Activated T-cell treated with anti-CD3 and anti-CD28 coated beads, Interleukin-2, amount 50 U/mL, for 48 hours (primary cell): ENCODE measurements around the gene NOL4L.
"Not testable (repeated sequence)": the region's sequence is repeated elsewhere in the genome, so short reads cannot be mapped to it uniquely, and the experiment has no call there.

ENCODE experiments used
- DNase-seq, 2 experiments: peaks; one replicate each; pipeline ENCODE4 v3.0.0-alpha.2; 2020

The NOL4L gene

DNA sequence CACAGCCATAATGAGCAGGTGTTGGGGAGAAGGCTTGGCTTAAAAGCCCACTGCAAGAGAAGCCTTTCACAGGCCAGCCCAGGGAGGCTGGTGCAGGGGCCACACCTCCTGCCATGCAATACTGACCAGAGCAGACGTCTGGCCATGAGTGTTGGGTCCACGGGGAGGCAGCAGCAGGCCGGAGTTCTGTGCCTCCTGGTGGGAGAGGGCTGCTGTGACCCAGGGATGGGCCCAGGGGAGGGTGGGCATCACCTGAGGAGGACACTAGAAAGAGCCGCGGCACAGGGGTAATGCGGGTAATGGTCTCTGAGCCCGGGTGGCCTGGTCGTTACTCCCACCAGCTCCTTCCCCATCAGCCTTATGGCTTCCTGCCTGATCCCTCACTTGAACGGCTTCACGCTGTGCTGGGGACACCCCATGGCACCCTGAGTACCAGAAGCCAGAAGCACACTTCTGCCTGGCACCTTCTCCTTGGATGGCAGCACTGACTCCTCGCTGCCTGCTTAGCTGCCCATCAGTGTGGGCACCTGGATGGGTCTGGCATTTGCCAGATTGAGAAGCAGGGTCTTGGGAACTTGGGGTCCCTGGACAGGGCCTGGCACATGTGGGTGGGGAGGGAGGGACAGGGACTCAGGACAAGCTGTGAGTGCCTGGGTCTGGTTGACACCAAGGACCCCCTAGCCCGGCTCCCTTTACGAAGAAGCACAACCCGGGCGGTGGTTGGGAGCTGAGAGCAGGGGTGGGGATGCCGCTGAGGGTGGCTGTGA, 118.2 kb downstream of the NOL4L start:
- no peak for DNase-seq

DNA sequence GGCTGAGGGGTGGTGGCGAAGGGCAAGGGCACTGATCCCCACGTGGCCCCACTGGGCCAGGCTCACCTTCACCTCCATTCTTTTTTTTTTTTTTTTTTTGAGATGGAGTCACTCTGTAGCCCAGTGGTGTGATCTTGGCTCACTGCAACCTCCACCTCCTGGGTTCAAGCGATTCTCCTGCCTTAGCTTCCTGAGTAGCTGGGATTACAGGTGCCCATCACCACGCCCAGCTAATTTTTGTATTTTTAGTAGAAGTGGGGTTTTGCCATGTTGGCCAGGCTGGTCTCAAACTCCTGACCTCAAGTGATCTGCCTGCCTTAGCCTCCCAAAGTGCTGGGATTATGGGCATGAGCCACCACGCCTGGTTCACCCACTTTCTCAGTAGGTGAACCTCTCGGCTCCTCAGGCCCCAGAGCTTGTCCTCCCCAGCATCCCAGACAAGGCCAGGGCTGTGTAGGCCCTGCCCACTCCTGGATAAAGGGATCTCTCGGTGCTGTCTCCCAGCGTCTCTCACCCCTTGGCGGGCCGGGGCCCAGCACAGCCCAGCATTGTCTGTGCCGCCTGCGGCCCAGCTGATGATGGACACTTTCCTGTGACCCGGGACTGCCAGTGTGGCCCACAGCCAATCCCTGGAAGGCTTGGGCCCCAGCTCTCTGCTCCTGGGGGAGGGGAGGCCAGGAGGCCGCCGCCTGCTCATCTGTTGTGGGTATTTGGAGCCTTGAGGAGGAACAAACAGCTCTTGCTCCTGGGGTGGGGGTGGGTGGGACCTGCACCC, 119.0 kb downstream of the NOL4L start:
- not testable (repeated sequence) for DNase-seq

DNA sequence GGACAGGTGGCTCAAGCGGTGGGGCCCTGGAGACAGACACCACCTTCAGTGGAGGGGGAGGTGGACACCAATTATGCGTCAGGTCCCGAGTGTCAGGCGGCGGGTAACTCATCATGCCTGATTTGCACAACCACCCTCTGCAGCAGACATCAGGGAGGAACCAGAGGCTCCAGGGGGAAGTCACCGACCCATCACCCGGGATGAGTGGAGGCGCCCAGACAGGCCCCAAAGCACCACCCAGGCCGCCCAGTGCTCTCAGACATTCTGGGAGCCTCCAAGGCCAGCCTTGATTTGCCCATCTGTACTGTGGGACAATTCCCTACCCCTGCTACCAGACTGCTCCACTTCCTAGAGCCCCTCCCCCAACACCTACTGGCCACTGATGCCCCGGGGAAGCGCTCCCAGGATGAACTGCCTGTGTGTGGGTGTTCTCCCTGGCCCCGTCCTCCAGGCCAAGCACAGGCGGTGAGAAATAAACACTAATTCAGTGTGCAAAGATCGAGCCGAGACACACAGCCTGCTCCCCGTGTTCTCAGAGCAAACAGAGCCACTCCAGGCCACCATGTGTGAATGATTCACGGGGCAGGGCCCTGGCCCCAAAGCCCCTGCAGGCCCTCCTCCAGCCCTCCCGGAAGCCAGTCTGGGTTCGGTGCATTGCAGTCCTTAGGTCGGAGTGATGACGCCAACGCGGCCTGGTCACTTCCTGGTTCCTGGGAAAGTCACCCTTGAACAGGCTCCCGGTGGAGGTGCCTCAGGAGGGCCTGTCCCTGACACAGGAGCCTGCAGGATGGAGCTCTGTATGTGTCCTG, 119.8 kb downstream of the NOL4L start:
- DNase-seq: no peak

DNA sequence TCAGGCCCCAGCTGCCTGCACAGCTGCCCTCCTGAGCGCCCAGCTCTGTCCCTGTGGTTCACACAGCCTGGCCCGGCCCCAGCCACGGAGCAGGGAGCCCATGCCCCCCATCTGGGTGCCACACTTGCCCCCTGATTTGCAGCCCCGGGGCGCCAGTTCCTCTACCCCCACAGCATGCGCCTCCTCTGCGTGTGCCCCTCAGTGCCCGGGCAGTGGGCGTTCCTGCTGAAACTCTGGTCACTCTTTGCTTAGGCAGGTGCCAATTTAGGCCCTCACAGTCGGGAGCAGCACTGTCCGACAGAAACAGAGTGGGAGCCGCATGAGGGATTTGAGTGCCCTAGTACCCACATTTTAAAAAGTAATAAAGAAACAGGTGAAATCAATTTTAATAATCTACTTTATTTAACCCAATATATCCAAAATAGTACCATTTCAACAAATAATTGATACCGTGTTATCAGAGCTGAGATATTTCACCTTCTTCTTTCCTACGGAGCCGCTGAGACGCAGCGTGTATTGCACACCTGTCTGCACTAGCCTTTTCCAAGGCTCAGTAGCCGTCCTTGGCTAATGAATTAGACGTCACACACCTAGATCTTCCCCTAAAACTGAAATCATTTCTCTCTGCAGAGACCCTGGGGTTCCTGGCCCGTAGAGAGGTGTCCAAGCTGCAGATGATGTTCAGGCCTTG, 120.6 kb downstream of the NOL4L start:
- no peak for DNase-seq

DNA sequence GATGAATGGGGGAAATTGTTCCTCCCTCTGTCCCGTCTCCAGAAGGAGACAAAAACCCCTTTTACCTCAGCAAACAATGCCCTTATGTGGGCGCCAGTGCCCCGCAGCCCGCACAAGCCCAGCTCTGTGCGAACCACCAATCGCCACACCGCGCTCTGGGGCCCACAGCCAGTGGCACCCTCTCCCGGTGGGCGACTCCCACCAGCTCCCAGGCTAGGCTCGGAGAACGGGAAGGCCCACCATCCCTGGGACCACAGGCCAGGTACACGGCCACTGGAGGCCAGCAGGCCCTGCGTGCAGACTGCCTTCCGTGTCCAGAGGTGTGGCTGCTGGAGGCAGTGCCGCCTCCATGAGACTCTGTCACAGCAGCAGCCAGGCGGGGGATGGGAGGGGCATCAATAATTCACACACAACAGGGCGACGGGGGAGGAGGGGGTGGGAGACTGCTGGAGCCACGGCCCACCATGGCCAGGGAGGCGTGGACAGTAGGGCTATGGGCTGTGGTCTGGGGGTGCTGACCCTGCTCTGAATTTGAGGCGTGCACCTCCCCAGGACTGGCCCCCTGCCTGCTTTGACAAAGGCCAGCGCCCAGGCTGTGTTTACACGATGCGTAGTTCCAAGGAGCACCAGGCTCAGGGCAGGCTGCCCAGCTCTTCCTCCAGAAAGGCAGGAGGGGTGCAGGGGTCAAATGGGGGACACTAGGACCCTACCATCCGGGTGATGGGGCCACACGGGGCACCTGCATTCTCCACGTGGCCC, 121.3 kb downstream of the NOL4L start:
- no peak for DNase-seq

DNA sequence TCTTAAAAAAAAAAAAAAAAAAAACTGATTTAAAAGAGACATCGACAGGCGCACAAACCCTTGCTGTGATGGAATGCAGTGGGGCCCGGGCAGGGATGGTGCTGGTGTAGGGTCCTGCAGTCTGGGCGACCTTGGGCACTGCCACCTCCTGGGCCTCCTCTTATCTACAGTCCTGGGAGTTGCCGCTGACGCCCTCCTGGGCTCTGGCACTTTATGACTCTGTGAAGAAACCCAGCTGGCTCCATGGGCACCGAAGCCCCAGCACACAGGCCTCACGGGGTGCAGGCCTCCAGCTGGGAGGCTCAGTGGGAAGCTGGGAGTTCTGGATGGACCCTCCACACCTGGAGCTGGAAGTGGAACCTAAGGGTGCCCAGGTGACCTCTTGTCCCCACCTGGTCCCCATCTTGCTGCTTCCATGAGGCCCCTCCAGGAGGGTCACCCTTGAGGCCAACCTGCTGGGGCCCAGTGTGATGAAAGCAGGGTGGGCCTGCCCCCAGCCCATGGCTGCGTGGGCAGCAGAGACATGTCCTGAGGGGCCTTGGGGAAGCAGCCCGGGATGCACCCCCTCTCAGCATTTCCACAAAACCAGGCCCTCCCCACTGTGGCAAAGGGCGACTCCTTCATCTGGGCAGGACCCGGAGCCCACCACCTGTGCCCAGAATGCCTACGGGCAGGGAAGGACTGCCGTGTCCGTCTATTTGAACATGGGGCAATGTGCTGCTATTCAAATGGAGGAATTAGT, 122.1 kb downstream of the NOL4L start:
- DNase-seq: no peak

DNA sequence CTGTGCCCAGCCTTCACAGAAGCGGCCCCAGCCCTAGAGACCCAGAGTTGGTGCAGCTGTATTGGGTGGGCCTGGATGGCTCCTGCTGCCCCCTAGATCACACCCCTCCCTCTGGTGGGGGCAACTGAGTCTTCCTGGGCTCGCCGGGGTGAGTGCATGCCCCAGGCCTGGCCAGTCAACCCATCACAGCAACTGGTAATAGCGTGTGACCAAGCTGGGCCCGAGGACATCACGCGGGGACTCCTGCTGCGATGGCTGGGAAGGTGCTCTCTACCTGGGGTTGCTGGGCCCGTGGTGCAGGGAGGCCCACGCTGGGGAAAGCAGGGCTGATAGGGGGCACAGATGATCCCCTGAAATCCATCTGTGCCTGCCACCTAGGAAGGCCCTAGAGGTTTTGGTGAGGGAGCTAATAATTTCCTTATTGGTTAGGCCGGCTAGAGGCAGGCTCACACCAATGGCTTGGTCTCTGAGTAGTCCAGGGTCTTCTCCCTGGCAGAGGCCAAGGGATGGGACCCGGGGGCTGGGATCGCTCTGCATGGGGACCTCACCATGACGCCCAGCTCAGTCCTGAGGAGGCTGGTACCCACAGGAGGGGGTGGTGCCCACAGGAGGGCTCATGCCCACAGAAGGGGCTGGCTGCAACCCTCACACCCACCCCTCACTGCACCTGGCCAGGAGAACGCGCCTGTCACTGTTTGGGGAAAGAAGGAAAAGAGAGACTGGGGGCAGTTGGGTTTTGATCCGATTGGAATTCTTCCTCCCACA, 123.1 kb downstream of the NOL4L start:
- DNase-seq: no peak

DNA sequence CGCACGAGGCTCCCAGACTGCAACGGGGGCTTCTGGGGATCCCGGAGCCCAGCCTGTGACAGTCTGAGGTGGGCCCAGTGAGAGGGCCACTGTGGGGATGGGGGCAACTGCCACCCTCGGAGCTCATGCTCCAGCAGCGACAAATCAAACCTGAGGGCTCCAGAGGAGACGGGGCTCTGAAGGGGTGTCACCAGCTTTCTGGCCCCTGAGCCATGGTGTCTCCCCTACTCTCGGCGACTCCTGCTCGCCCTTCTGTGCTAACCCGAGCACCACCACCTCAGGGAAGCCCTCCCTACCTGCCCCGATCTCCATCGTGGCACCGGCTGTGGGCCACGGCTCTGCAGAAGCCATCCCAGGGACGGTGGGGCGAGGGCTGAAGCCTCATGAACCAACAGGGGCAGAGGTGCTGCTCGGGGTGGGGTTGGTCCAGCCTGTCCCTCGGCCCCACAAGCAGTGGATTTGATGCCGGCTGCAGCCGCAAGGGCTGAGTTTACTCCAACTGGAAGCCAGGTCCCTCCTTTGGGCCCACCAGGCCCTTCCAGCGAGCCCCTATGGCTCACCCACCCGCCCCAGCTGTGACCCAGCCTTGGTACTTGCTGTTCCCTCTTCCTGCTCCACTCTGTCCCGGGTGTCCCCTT, 124.3 kb downstream of the NOL4L start:
- DNase-seq: no peak

DNA sequence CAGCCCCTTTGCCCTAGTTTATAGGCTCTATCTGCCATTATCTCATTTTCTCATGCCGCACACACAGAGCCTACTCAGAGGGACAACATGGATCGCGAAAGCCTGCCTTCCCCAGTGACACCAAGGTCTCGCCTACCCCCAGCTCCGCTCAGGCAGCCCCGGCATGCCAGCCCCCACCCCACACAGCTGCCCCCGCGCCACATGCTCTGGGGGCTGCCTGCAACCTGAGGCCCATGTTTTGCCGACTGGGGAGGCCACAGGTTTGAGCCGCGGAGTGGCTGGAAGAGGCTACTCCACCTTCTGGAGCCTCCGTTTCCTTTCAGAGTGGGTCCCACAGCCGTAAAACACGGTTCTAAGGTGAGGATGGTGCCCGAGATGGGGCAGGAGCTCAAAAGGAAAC, 124.9 kb downstream of the NOL4L start:
- no peak for DNase-seq

DNA sequence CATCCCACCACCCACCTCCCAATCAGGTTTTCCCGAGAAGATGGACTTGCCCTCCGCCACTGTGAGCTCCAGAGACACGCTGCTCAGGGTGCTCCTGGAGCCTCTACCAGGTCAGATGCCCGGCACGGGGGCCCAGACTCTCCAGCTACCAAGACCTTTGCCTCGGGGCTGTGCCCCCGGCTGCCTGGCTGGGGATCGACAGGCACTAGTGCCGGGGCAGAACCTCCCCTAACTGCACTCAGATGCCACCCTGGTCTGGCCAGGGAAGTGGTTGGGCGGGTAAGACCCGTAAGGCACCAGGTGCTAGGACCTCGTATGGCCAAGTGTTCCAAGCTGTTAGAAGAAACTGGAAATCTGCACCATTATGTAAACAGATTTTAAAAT, 126.3 kb downstream of the NOL4L start:
- DNase-seq: no peak

DNA sequence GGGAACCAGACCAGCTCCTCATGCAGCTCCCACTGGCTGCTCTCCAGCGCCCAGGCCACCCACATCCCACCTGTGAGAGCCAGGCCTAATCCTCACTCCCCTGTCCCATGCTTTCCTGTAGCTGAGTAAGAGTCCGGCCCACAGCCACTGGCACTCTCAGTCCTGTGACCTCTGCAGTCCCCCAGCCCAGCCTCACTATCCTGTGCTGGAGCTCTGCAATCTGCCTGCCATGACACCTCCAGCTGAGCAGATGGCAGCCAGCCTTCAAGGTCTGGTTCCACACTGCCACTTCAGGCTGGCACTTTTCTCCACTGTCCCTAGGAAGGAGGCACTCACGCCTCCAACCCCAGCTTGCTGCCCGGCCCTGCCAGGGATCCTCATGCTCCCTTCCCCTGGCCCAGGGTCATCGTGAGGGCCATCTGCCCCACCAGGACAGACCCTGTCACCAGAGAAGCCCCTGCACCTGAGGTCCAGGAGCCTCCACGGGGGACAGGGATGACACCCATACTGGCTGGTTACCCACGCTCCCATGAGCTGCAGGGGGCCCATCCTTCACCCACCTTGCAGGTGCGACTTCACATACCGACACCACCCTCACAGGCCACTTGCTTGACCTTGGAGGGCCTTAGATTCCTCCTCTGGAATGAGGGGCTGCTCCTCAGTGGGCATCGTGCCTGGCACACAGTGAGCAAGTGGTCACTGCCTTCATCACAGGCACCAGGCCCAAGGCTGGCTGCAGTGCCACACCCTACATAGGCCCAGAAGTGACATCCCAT, 126.9 kb downstream of the NOL4L start:
- no peak for DNase-seq

DNA sequence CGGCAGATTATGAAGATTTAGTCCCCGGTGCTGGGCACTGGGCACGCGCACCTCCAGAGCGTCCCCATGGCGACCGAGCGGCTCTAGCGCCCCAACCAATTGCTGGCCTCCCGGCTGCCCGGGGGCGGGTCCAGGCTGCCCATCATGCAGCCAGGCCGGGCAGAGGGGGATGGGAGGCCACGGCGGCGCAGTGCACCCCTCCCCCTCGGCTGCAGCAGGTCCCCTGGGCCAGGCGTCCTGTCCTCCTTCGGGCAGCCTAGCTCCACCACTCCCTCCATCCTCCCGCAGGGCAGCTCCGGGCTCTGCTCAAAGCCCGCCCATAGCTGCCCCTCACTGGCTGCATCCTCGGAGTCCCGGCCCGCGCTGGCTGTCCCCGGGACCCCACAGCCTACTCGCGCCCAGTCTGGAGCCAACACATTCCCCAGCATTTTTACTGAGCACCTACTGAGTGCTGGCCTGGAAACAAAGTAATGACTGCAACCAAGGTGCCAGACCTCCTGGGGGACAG, 127.6 kb downstream of the NOL4L start:
- no peak for DNase-seq

DNA sequence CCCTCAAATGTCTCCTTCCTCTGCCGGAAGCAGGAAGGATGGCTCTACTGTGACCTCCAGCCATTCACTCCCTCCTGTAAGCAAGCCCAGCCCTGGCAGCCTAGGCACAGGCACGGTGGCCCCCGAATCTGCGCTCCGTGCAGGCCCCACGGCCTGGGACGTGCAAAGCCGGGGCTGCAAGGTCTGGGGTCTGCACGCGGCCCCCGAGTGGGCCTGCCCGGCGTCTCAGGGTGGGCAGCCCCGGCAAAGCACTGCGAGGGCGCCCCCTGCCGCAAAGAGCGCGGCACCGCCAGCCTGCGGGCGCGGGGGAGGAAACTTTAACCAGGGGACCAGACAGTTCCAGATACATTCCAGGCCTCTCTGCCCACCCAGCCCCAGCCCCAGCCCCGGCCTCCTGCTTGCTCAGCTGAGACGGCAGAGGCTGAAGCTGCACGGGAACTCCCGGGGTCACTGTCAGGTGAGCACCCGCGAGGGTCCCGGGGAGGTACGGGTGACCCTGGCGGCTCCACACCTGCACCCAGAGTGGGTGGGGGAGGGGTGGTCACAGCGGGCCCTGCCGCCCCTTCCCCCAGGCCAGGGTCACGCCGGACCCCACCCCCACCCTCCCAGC, 128.2 kb downstream of the NOL4L start:
- peak; percentile 61 to 66 for DNase-seq

DNA sequence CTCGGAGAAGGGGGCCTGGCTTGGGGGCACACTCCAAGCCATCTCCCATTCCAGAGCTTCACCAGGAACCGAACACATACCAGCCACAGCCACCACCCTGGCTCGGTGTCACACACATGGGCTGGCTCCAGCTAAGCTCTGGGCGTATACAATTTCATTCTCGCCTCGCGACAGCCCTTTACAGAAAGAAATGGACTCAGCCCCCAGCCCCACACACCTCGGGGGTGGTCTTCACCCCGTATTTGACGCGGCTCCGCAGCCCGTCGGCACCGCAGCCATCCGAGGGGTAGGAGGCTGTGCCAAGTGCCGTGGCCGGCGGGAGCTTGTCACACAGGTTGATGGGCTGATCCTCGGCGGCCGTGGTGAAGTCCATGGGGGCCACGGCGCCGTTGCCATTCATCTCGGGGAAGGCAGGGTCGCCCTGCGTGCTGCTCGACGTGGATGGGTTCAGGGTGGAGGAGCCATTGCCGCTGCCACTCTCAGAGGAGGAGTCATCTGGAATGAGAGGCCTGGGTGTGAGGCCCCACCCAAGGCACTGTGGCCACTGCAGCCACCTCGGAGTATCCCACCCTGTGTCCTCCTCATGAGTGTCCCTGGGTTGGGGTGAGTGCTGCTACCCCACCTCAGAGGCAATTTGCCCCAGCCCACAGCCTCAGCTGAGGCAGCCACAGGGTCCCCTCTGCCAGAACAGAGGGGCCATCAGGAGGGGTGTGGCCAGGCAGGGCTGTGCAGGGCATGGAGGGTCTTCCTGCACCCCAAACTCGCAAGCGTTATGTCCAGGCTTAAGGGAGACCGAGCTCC, 129.0 kb downstream of the NOL4L start:
- DNase-seq: no peak

DNA sequence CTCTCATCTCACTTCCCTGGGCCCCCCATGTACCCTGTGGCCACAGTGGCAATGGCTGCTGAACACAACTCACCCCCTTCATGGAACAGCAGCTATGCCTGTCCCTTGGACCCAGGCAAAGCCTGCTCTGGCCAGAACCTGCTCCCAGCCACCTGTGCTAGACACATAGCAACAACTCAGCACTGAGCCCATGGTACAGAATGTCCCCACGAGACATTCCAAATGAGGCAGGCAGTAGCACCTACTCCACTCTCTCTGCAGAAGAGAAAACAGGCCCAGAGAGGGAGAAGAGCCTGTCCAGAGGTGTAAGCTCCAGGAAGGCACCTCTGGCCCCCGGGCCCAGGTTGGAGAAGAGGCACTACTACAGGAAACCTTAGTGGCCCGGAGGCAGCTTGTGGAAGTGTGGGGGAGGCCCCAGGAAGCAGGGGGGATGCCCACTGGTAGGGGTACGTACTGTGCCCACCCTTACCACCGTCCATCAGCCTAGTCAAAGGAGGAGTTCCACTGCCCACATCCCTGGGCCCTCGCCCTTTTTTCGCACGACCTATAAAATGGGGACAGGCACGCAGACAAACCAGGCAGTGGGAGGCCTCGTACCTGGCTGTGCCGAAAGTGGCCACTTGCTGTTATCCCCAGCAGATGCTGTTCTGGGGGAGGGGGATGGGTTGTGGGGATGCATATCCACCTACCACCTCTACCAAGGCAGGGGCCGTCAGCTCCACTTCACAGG, 129.8 kb downstream of the NOL4L start:
- no peak for DNase-seq

DNA sequence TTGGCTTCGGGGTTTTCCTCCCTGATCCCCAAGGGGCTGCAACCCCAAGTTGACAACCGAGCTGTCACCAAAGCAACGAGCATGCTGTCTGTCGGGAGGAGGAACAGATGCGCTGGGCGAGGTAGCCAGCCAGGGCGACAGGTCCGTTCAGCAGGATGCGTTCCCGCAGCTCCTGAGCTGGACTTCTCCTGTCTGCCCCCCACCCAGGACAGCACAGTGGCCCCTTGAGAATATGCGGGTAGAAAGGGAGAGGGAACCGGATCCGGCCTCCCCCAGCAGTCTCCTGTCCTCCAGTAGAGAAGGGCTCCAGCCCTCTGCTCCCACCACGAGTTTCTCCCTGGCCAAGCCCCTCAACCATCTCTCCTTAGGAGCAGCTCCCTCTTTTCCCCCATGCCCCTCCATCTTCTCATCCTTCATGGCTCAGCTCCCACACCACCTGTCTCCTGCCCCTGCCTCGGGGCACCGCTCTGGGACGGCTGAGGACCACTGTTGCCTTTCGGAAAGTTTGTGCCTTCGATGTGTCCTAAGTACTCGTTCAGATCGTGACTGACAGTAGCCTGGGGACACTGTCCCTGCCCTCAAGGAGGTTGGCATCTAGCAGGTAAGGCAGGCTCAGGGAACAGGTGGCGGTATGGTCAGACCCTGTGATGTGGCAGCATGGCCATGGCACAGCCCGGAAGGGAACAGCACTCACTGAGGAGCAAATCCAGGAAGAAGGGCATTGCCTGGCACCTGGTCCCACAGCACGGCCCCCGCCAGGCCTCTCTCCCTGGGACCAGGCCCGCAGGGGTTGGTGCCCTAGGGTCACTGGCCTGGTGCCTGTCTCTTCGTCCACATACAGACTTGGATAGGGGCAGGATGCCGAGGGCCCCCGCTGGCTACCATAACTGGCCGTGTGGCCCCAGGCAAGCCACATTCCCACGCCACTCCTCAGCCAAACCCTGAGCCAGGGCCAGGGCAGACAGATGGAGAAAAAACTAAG, 130.7 kb downstream of the NOL4L start:
- DNase-seq: no peak
